HG03039 (cell line): Measurements from ENCODE around the gene TARBP1.
"Not testable (repeated sequence)": the region's sequence is repeated elsewhere in the genome, so short reads cannot be mapped to it uniquely, and the experiment has no call there.

Experiments
- ATAC-seq: cut with Tn5 transposase; IDR thresholded peaks from one replicate; pipeline ENCODE4 v1.9.1; 2021; ENCODE audit warnings: mild to moderate bottlenecking, moderate library complexity; ENCODE audit not compliant: unreplicated experiment

TARBP1 gene

GRCh38 chr1:234361102-234361603, 117.8 kb downstream of the TARBP1 start:
- ATAC-seq: no peak

- ATAC-seq: no peak
Measured at GRCh38 chr1:234357831-234358230, 121.1 kb downstream of the TARBP1 start.

GRCh38 chr1:234356615-234357269, 122.2 kb downstream of the TARBP1 start:
- ATAC-seq: not testable (repeated sequence)

GRCh38 chr1:234355782-234356510, 123.0 kb downstream of the TARBP1 start:
- no peak for ATAC-seq

GRCh38 chr1:234348964-234349363, 130.0 kb downstream of the TARBP1 start:
- ATAC-seq: no peak

- ATAC-seq: no peak
Measured at GRCh38 chr1:234345237-234345636, 133.7 kb downstream of the TARBP1 start.

- ATAC-seq: no peak
Measured at GRCh38 chr1:234342774-234343173, 136.2 kb downstream of the TARBP1 start.
